ENCODE measurements around the gene GEMIN7. TPM values are rescaled to one million over a fixed set of nuclear protein-coding genes. Genes with fewer than 3 reads are reported as not detected.

GEMIN7 gene
- total RNA-seq, 1 donor from 2014 or later: 35.6 TPM

GRCh38 chr19:45130888-45131615 lies 52.0 kb downstream of the GEMIN7 start:
- no peak overlapping the region for H3K4me3 Mint-ChIP-seq
- no peaks in the 10 kb centered on the region for H3K27me3 Mint-ChIP-seq
- H3K9me3 Mint-ChIP-seq: no peaks in the 10 kb centered on the region
- peak; percentile 39 for TF ChIP-seq CTCF (conservative IDR thresholded peaks at IDR 0.05)
- peaks cover 15% of the 10 kb centered on the region for H3K4me1 Mint-ChIP-seq (ENCODE audit: unreplicated experiment)
- DNase-seq (ENCODE audit: extremely low spot score, unreplicated experiment): no peak
- no peak overlapping the region for H3K27ac Mint-ChIP-seq
- no peaks in the 10 kb centered on the region for H3K36me3 Mint-ChIP-seq

GRCh38 chr19:45133661-45134060 lies 54.6 kb downstream of the GEMIN7 start:
- Mint-ChIP-seq H3K4me3 (no peak overlapping the region), H3K36me3 (no peaks in the 10 kb centered on the region), H3K27ac (no peak overlapping the region), H3K9me3 (no peaks in the 10 kb centered on the region), H3K4me1 (ENCODE audit: unreplicated experiment) (peaks cover 33% of the 10 kb centered on the region), H3K27me3 (no peaks in the 10 kb centered on the region)
- DNase-seq (ENCODE audit: extremely low spot score, unreplicated experiment): no peak
- no peak for TF ChIP-seq CTCF (conservative IDR thresholded peaks at IDR 0.05)

DNA sequence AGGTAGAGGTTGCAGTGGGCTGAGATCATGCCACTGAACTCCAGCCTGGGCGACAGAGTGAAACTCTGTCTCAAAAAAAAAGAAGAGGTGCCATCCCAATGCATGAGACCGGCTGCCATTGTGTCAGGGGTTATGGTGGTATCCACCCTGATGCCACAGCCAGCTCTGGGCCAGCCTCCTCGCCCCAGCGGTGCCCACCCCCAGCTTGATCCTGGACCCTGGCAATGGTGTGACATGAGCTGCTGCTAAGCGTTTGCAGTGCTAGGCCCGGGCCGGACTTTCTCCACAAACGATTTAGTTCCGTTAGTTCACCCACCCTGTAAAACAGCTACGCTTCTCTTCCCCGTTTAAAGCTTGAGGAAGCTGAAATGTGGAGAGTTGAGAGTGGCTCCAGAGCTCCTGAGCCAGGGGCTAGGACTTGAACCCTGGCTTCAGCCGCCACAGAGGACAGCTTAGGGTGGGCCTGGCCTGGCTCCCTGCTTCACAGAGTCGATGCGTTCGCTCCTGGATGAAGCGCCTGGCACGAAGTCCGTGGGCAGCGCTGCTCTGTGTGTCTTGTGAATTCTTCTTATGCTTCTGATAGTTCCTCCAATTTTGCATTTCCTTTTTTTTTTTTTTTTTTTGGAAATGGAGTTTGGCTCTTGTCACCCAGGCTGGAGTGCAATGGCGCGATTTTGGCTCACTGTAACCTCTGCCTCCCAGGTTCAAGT lies 56.3 kb downstream of the GEMIN7 start:
- no peaks in the 10 kb centered on the region for H3K9me3 Mint-ChIP-seq
- no peaks in the 10 kb centered on the region for H3K36me3 Mint-ChIP-seq
- TF ChIP-seq CTCF (conservative IDR thresholded peaks at IDR 0.05): no peak
- H3K4me1 Mint-ChIP-seq (ENCODE audit: unreplicated experiment): peaks cover 33% of the 10 kb centered on the region
- DNase-seq (ENCODE audit: extremely low spot score, unreplicated experiment): no peak
- H3K27me3 Mint-ChIP-seq: no peaks in the 10 kb centered on the region
- H3K27ac Mint-ChIP-seq: no peak overlapping the region
- no peak overlapping the region for H3K4me3 Mint-ChIP-seq

GRCh38 chr19:45136507-45137178 lies 57.6 kb downstream of the GEMIN7 start:
- Mint-ChIP-seq H3K36me3 (no peaks in the 10 kb centered on the region), H3K4me3 (peak overlapping the region; percentile 21), H3K4me1 (ENCODE audit: unreplicated experiment) (peaks cover 29% of the 10 kb centered on the region), H3K9me3 (no peaks in the 10 kb centered on the region), H3K27me3 (no peaks in the 10 kb centered on the region), H3K27ac (peak overlapping the region; percentile 54)
- TF ChIP-seq CTCF (conservative IDR thresholded peaks at IDR 0.05): no peak
- no peak for DNase-seq (ENCODE audit: extremely low spot score, unreplicated experiment)

- no peak for DNase-seq (ENCODE audit: extremely low spot score, unreplicated experiment)
- H3K4me1 Mint-ChIP-seq (ENCODE audit: unreplicated experiment): peaks cover 29% of the 10 kb centered on the region
- H3K4me3 Mint-ChIP-seq: peak overlapping the region; percentile 21
- no peaks in the 10 kb centered on the region for H3K9me3 Mint-ChIP-seq
- H3K36me3 Mint-ChIP-seq: no peaks in the 10 kb centered on the region
- H3K27me3 Mint-ChIP-seq: no peaks in the 10 kb centered on the region
- no peak for TF ChIP-seq CTCF (conservative IDR thresholded peaks at IDR 0.05)
- peak overlapping the region; percentile 54 for H3K27ac Mint-ChIP-seq
Measured at GRCh38 chr19:45137179-45137761, 58.2 kb downstream of the GEMIN7 start.

Data from type B pancreatic cell (in vitro differentiated cells).